Measurements from ENCODE around the gene GPRC5C.

GPRC5C gene

DNA sequence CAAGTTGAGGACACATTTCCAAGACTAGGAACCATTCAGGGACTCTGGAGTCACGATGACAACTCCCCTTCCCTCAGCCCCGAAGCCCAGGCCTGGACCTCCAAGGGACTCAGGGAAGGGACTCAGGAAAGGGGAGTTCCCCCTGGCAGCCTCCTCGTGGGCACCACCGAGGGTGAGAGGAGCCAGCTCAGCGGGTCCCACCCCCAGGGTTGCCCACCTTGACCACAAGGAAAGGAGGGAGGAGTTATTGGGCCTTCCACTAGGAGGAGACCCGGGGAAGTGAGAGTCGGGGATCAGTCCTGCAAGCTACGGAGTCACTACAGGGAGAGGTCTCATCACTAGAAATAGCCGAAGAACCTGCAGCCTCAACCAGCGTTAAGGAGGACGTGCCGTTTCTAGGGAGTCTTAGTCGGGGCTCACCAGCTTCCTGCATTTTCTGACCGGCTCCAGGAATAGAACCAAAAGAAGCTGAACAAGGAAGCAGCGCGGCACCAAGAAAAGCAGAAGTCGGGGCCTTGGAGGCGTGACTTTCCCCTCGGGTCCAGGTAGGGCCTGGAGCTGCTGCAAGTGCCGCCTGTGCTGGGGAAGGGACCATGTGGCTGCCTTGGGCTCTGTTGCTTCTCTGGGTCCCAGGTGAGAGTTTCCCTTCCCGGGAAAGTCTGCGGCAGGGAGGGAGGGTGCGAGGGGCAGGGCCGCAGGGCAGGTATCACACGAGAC is 34.4 kb downstream of the GPRC5C start, which contains the start of gene CD300A:
Gene CD300A (plus strand): TSS at position 524 of the 717 bp plus-strand sequence. CDS start 70 bp downstream, at position 594.
- Histone ChIP-seq H3K36me3 (ENCODE audit: low read depth) (no peaks in the 10 kb centered on the region), H3K4me1 (ENCODE audit: insufficient read depth, poor library complexity, severe bottlenecking) (no peaks in the 10 kb centered on the region), H3K9me3 (ENCODE audit: severe bottlenecking) (no peaks in the 10 kb centered on the region), H3K27me3 (ENCODE audit: insufficient read depth, poor library complexity, severe bottlenecking) (no peaks in the 10 kb centered on the region), H3K27ac (ENCODE audit: poor library complexity, severe bottlenecking) (no peak within 1 kb of the TSS), H3K4me3 (ENCODE audit: severe bottlenecking) (no peak within 1 kb of the TSS)
- DNase-seq (ENCODE audit: low spot score) (no peak), ATAC-seq (ENCODE audit: low read depth) (no peak)
- TF ChIP-seq, protein P1, sequence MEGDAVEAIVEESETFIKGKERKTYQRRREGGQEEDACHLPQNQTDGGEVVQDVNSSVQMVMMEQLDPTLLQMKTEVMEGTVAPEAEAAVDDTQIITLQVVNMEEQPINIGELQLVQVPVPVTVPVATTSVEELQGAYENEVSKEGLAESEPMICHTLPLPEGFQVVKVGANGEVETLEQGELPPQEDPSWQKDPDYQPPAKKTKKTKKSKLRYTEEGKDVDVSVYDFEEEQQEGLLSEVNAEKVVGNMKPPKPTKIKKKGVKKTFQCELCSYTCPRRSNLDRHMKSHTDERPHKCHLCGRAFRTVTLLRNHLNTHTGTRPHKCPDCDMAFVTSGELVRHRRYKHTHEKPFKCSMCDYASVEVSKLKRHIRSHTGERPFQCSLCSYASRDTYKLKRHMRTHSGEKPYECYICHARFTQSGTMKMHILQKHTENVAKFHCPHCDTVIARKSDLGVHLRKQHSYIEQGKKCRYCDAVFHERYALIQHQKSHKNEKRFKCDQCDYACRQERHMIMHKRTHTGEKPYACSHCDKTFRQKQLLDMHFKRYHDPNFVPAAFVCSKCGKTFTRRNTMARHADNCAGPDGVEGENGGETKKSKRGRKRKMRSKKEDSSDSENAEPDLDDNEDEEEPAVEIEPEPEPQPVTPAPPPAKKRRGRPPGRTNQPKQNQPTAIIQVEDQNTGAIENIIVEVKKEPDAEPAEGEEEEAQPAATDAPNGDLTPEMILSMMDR (IDR thresholded peaks at IDR 0.05; ENCODE audit: poor library complexity, severe bottlenecking): no peak

DNA sequence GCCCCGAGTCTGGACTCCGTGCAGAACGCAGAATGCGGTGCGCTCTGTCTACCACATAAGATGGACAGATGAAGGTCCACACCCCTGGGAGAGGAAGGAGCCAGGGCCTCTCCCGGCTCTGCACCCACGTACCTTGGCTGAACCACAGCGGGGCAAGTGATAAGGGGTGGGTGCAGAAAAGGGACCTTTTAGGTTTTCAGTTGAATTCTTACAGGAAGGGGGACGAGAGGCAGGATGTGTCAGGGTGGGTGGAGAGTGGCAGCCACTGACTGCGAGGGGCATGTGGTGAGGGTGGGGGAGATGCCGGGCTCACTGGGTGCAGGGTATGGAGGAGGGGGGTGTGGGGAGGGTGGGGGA is 34.9 kb downstream of the GPRC5C start:
- Histone ChIP-seq H3K4me1 (ENCODE audit: insufficient read depth, poor library complexity, severe bottlenecking) (no peaks in the 10 kb centered on the region), H3K4me3 (ENCODE audit: severe bottlenecking) (no peak overlapping the region), H3K27me3 (ENCODE audit: insufficient read depth, poor library complexity, severe bottlenecking) (no peaks in the 10 kb centered on the region), H3K9me3 (ENCODE audit: severe bottlenecking) (no peaks in the 10 kb centered on the region), H3K27ac (ENCODE audit: poor library complexity, severe bottlenecking) (no peak overlapping the region), H3K36me3 (ENCODE audit: low read depth) (no peaks in the 10 kb centered on the region)
- ATAC-seq (ENCODE audit: low read depth): no peak
- DNase-seq (ENCODE audit: low spot score): no peak
- TF ChIP-seq, protein P1 (IDR thresholded peaks at IDR 0.05; ENCODE audit: poor library complexity, severe bottlenecking): no peak

DNA sequence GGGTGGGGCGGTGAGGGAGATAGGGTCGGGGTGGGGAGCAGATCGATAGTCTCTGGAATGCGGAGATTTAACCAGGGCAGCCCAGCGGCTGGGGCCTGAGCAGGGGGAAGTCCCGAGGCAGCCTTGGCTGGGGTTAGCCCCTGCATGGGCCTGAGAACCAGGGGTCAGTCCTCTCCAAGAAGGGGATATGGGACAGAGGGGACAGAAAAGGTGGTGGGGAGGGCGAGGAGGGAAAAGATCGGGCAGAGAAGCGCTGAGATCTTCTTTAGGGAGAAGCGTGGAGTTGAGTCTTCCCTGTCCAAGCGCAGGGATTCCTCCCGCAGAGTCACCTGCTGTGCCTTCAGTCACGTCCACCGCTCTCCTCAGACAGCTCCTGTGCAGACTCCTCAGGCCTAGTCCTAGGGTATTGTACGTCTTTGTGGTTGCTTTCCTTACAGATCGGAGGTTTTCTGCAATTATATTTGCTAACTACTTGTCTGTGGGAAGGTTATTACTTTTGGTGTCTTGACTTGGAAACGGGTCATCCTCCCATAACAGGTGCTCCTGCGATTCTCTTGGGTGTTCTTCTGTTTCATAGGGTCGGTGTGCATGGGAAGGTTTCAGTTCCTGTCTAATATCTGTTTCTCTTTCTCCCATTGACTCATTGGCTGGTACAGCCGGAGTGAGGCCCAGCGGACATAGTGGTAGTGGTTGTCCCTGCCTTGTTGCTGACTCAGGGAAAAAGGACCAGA is 35.5 kb downstream of the GPRC5C start:
- no peaks in the 10 kb centered on the region for H3K36me3 ChIP-seq (ENCODE audit: low read depth)
- H3K27me3 ChIP-seq (ENCODE audit: insufficient read depth, poor library complexity, severe bottlenecking): no peaks in the 10 kb centered on the region
- TF ChIP-seq, protein P1 (IDR thresholded peaks at IDR 0.05; ENCODE audit: poor library complexity, severe bottlenecking): no peak
- H3K4me3 ChIP-seq (ENCODE audit: severe bottlenecking): no peak overlapping the region
- no peaks in the 10 kb centered on the region for H3K9me3 ChIP-seq (ENCODE audit: severe bottlenecking)
- no peaks in the 10 kb centered on the region for H3K4me1 ChIP-seq (ENCODE audit: insufficient read depth, poor library complexity, severe bottlenecking)
- DNase-seq (ENCODE audit: low spot score): no peak
- no peak overlapping the region for H3K27ac ChIP-seq (ENCODE audit: poor library complexity, severe bottlenecking)
- ATAC-seq (ENCODE audit: low read depth): no peak

DNA sequence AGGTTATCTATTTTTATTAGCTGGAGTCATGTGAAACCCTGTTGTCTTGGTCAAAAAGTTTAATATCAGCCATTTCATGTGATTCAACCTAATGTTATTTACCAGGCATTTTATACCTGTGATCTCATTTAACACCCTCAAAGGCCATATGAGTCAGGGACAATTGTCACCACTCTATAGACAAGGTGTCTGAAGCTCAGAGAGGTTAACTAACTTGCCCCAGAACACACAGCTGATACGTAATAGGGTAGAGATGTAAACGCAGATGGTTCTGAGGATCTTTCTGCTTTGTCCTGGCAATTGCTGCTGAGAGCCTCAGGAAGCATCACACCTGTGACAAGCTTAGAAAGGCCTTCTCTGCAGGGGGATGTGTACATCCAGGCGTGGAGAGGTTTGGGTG is 39.5 kb downstream of the GPRC5C start:
- peaks cover 4% of the 10 kb centered on the region for H3K9me3 ChIP-seq (ENCODE audit: severe bottlenecking)
- DNase-seq (ENCODE audit: low spot score): no peak
- no peak for ATAC-seq (ENCODE audit: low read depth)
- H3K27me3 ChIP-seq (ENCODE audit: insufficient read depth, poor library complexity, severe bottlenecking): no peaks in the 10 kb centered on the region
- H3K4me1 ChIP-seq (ENCODE audit: insufficient read depth, poor library complexity, severe bottlenecking): no peaks in the 10 kb centered on the region
- TF ChIP-seq, protein P1 (IDR thresholded peaks at IDR 0.05; ENCODE audit: poor library complexity, severe bottlenecking): no peak
- H3K36me3 ChIP-seq (ENCODE audit: low read depth): no peaks in the 10 kb centered on the region
- no peak overlapping the region for H3K27ac ChIP-seq (ENCODE audit: poor library complexity, severe bottlenecking)
- H3K4me3 ChIP-seq (ENCODE audit: severe bottlenecking): no peak overlapping the region

DNA sequence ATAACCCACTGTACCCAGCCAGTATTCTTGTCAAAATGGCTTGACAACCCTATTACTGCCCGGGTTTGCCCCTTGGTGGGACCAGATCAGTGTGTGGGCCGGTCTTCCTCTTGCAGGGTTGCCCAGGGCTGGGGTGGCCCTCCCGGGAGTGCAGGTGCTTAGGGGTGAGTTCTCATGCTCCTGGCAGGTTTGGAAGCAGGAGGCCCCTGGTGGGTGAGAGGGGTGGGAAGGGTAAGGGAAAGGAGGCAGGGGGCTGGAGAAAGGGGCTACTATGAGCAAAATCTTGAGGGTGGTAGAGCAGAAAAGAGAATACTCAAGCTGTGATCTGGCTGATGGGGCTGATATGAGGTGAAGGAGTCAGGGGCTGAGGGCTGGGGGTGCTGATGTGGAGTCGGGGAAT is 41.0 kb downstream of the GPRC5C start:
- TF ChIP-seq, protein P1 (IDR thresholded peaks at IDR 0.05; ENCODE audit: poor library complexity, severe bottlenecking): no peak
- Histone ChIP-seq H3K27ac (ENCODE audit: poor library complexity, severe bottlenecking) (no peak overlapping the region), H3K27me3 (ENCODE audit: insufficient read depth, poor library complexity, severe bottlenecking) (no peaks in the 10 kb centered on the region), H3K4me3 (ENCODE audit: severe bottlenecking) (no peak overlapping the region), H3K36me3 (ENCODE audit: low read depth) (no peaks in the 10 kb centered on the region), H3K9me3 (ENCODE audit: severe bottlenecking) (peaks cover 4% of the 10 kb centered on the region), H3K4me1 (ENCODE audit: insufficient read depth, poor library complexity, severe bottlenecking) (no peaks in the 10 kb centered on the region)
- ATAC-seq (ENCODE audit: low read depth) (no peak), DNase-seq (ENCODE audit: low spot score) (no peak)

Data from RWPE2 (cell line).